ENCODE data around the gene DKK2. TPM values are rescaled to one million over a fixed set of nuclear protein-coding genes. Genes with fewer than 3 reads are reported as not detected.

The DKK2 gene, protein sequence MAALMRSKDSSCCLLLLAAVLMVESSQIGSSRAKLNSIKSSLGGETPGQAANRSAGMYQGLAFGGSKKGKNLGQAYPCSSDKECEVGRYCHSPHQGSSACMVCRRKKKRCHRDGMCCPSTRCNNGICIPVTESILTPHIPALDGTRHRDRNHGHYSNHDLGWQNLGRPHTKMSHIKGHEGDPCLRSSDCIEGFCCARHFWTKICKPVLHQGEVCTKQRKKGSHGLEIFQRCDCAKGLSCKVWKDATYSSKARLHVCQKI
- not detected in 2 replicates for total RNA-seq

DNA sequence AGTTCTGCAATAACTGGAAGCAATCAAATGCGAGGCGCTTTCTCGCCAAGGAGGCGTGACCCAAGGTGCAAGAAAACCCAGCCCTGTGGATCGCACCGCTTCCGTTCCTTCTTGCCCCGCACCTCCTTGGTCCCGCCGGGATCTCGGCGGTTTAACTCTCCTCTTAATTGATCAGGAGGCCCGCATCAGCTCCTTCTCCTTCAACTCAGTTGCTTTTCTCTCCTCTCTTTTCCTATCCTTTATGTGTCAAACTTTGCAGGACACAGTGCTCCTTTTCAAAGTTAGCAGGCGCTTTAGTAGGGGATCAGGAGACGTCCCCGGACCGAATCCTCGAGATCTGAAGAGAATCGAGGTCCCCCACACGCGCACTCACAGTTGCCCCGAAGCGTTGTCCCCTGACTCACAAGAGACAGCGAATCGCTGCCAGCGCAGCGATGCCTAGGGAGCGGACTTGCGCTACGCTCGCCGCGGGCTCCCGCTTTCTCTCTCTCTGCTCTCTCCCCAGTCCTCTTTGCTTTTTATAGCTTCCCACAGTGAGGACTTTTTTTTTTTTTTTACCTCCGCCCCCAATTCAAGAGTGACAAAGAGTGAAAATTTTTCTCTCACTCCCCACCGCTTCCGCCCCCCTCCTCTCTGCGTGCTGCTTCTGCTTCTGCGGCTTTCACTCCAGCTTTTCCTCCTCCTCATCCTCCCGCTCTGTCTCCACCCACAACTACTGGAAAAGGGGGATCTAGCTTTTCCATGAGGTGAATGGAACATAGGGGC, at the start of gene DKK2:
DKK2 (minus strand) TSS at position 495 of the 765 bp plus-strand sequence. CDS start 722 bp downstream, outside the sequence.
- Mint-ChIP-seq H3K4me1 (ENCODE audit: low read depth) (peaks cover 27% of the 10 kb centered on the region), H3K4me3 (peak within 1 kb of the TSS; percentile 65), H3K27ac (no peak within 1 kb of the TSS), H3K27me3 (ENCODE audit: insufficient read depth) (peaks cover 53% of the 10 kb centered on the region), H3K36me3 (ENCODE audit: low read depth) (no peaks in the 10 kb centered on the region), H3K9me3 (no peaks in the 10 kb centered on the region)
- no peak for DNase-seq (ENCODE audit: low spot score)
- intact Hi-C loops (cut with micrococcal nuclease): no loop called here

- intact Hi-C loops (cut with micrococcal nuclease): no loop called here
- no peaks in the 10 kb centered on the region for H3K36me3 Mint-ChIP-seq (ENCODE audit: low read depth)
- no peaks in the 10 kb centered on the region for H3K27me3 Mint-ChIP-seq (ENCODE audit: insufficient read depth)
- H3K4me1 Mint-ChIP-seq (ENCODE audit: low read depth): no peaks in the 10 kb centered on the region
- no peaks in the 10 kb centered on the region for H3K9me3 Mint-ChIP-seq
- DNase-seq (ENCODE audit: low spot score): no peak
- no peak overlapping the region for H3K27ac Mint-ChIP-seq
- no peak overlapping the region for H3K4me3 Mint-ChIP-seq
Measured at GRCh38 chr4:107077192-107077591, 41.1 kb upstream of the DKK2 start.

- no peaks in the 10 kb centered on the region for H3K4me1 Mint-ChIP-seq (ENCODE audit: low read depth)
- no peaks in the 10 kb centered on the region for H3K27me3 Mint-ChIP-seq (ENCODE audit: insufficient read depth)
- intact Hi-C loops (cut with micrococcal nuclease): no loop called here
- no peak overlapping the region for H3K27ac Mint-ChIP-seq
- DNase-seq (ENCODE audit: low spot score): no peak
- H3K9me3 Mint-ChIP-seq: no peaks in the 10 kb centered on the region
- H3K36me3 Mint-ChIP-seq (ENCODE audit: low read depth): no peaks in the 10 kb centered on the region
- H3K4me3 Mint-ChIP-seq: no peak overlapping the region
Measured at GRCh38 chr4:107072836-107073736, 37.0 kb upstream of the DKK2 start.

- intact Hi-C loops (cut with micrococcal nuclease): no loop called here
- no peak overlapping the region for H3K4me3 Mint-ChIP-seq
- H3K27me3 Mint-ChIP-seq (ENCODE audit: insufficient read depth): no peaks in the 10 kb centered on the region
- H3K9me3 Mint-ChIP-seq: no peaks in the 10 kb centered on the region
- no peaks in the 10 kb centered on the region for H3K36me3 Mint-ChIP-seq (ENCODE audit: low read depth)
- no peaks in the 10 kb centered on the region for H3K4me1 Mint-ChIP-seq (ENCODE audit: low read depth)
- DNase-seq (ENCODE audit: low spot score): no peak
- H3K27ac Mint-ChIP-seq: no peak overlapping the region
Measured at GRCh38 chr4:107071108-107071507, 35.0 kb upstream of the DKK2 start.

- intact Hi-C loops (cut with micrococcal nuclease): no loop called here
- H3K4me3 Mint-ChIP-seq: no peak overlapping the region
- no peak for DNase-seq (ENCODE audit: low spot score)
- H3K4me1 Mint-ChIP-seq (ENCODE audit: low read depth): no peaks in the 10 kb centered on the region
- H3K27ac Mint-ChIP-seq: no peak overlapping the region
- H3K9me3 Mint-ChIP-seq: no peaks in the 10 kb centered on the region
- H3K27me3 Mint-ChIP-seq (ENCODE audit: insufficient read depth): no peaks in the 10 kb centered on the region
- no peaks in the 10 kb centered on the region for H3K36me3 Mint-ChIP-seq (ENCODE audit: low read depth)
Measured at GRCh38 chr4:107069049-107069448, 32.9 kb upstream of the DKK2 start.

GRCh38 chr4:107068116-107068515, 32.0 kb upstream of the DKK2 start:
- Mint-ChIP-seq H3K27ac (no peak overlapping the region), H3K4me3 (no peak overlapping the region), H3K4me1 (ENCODE audit: low read depth) (no peaks in the 10 kb centered on the region), H3K36me3 (ENCODE audit: low read depth) (no peaks in the 10 kb centered on the region), H3K9me3 (no peaks in the 10 kb centered on the region), H3K27me3 (ENCODE audit: insufficient read depth) (no peaks in the 10 kb centered on the region)
- no peak for DNase-seq (ENCODE audit: low spot score)
- intact Hi-C loops (cut with micrococcal nuclease): no loop called here

DNA sequence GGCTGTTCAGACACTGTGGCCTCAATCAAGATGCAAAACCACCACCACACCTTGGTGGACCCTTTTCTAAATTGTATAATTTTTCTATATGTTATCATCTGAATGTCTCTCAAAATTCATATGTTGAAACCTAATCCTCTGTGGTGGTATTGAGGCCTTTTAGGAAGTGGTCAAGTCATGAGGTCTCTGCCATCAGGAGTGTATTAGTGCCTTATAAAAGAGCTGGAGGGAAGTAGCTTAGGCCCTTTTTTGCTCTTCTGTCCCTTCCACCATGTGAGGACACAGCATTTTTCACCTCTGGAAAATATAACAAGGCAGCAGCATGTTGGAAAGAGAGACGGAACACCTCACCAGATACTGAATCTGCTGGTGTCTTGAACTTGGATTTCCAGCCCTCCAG, 30.5 kb upstream of the DKK2 start:
- Mint-ChIP-seq H3K4me3 (no peak overlapping the region), H3K36me3 (ENCODE audit: low read depth) (no peaks in the 10 kb centered on the region), H3K27me3 (ENCODE audit: insufficient read depth) (no peaks in the 10 kb centered on the region), H3K27ac (no peak overlapping the region), H3K9me3 (no peaks in the 10 kb centered on the region), H3K4me1 (ENCODE audit: low read depth) (no peaks in the 10 kb centered on the region)
- intact Hi-C loops (cut with micrococcal nuclease): no loop called here
- no peak for DNase-seq (ENCODE audit: low spot score)

- DNase-seq (ENCODE audit: low spot score): no peak
- Mint-ChIP-seq H3K36me3 (ENCODE audit: low read depth) (no peaks in the 10 kb centered on the region), H3K4me1 (ENCODE audit: low read depth) (no peaks in the 10 kb centered on the region), H3K4me3 (no peak overlapping the region), H3K27ac (no peak overlapping the region), H3K27me3 (ENCODE audit: insufficient read depth) (no peaks in the 10 kb centered on the region), H3K9me3 (no peaks in the 10 kb centered on the region)
- intact Hi-C loops (cut with micrococcal nuclease): no loop called here
Measured at GRCh38 chr4:107065201-107065600, 29.1 kb upstream of the DKK2 start.

GRCh38 chr4:107060388-107060787, 24.3 kb upstream of the DKK2 start:
- no peaks in the 10 kb centered on the region for H3K36me3 Mint-ChIP-seq (ENCODE audit: low read depth)
- no peak for DNase-seq (ENCODE audit: low spot score)
- intact Hi-C loops (cut with micrococcal nuclease): no loop called here

DNA sequence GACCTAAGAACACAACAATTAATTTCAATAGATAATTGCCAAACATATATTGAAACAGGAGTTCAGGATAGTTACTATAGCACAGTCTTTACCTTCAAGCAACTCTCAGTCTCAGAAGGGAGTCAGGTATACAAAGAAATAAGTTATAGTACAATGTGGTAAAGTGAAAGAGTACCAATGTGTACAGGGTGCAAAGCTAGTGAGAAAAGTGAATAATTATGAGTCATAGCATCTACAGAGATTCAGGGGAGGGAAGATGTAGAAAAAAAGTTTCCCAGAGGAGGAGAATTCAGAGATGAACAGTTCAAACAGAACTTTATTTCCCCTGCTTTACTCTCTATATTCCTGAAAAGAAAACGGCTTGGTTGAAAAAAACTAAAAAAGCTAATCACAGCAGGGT, 22.7 kb upstream of the DKK2 start:
- Mint-ChIP-seq H3K27me3 (ENCODE audit: insufficient read depth) (no peaks in the 10 kb centered on the region), H3K4me1 (ENCODE audit: low read depth) (no peaks in the 10 kb centered on the region), H3K9me3 (no peaks in the 10 kb centered on the region), H3K36me3 (ENCODE audit: low read depth) (no peaks in the 10 kb centered on the region), H3K27ac (no peak overlapping the region), H3K4me3 (no peak overlapping the region)
- no peak for DNase-seq (ENCODE audit: low spot score)
- intact Hi-C loops (cut with micrococcal nuclease): no loop called here

More at GRCh38 chr4:107060388-107060787, 24.3 kb upstream of the DKK2 start:
- H3K4me1 Mint-ChIP-seq (ENCODE audit: low read depth): no peaks in the 10 kb centered on the region
- no peak overlapping the region for H3K4me3 Mint-ChIP-seq
- H3K27me3 Mint-ChIP-seq (ENCODE audit: insufficient read depth): no peaks in the 10 kb centered on the region
- H3K27ac Mint-ChIP-seq: no peak overlapping the region
- no peaks in the 10 kb centered on the region for H3K9me3 Mint-ChIP-seq

GRCh38 chr4:107050525-107051135, 14.5 kb upstream of the DKK2 start:
- Mint-ChIP-seq H3K9me3 (peaks cover 12% of the 10 kb centered on the region), H3K4me1 (ENCODE audit: low read depth) (no peaks in the 10 kb centered on the region)
- intact Hi-C loops (cut with micrococcal nuclease): no loop called here

GRCh38 chr4:107046261-107046660, 10.1 kb upstream of the DKK2 start:
- Mint-ChIP-seq H3K9me3 (peaks cover 14% of the 10 kb centered on the region), H3K4me3 (no peak overlapping the region), H3K27me3 (ENCODE audit: insufficient read depth) (no peaks in the 10 kb centered on the region), H3K36me3 (ENCODE audit: low read depth) (no peaks in the 10 kb centered on the region), H3K27ac (no peak overlapping the region), H3K4me1 (ENCODE audit: low read depth) (no peaks in the 10 kb centered on the region)
- DNase-seq (ENCODE audit: low spot score): no peak
- intact Hi-C loops (cut with micrococcal nuclease): no loop called here

More at GRCh38 chr4:107050525-107051135, 14.5 kb upstream of the DKK2 start:
- Mint-ChIP-seq H3K27ac (no peak overlapping the region), H3K36me3 (ENCODE audit: low read depth) (no peaks in the 10 kb centered on the region), H3K27me3 (ENCODE audit: insufficient read depth) (no peaks in the 10 kb centered on the region), H3K4me3 (no peak overlapping the region)
- no peak for DNase-seq (ENCODE audit: low spot score)

Measured in activated T-helper 1 cell treated with anti-CD3 and anti-CD28 coated beads, Interleukin-12 subunit alpha, Interleukin-12 subunit beta, Interleukin-2, Interleukin-4 antibody, amounts not matched to agents 30 ng/mL and 10 ng/mL and 1 ng/mL, durations not matched to agents 14 hours and 24 hours and 36 hours (primary cell).